SU-DHL-6 (cell line): ENCODE measurements around the gene CMKLR1.

Experiments used
- EZH2phosphoT487 ChIP-seq: fragments of 200-600 bp; sonication (generic), shearing (Covaris generic); conservative IDR thresholded peaks from 2 replicates; pipeline ENCODE4 v1.6.1; 2018; ENCODE audit warnings: mild to moderate bottlenecking, antibody characterized with exemption, low read length, moderate library complexity, mixed read lengths
- TF ChIP-seq, protein P1 (sequence below): fragments of 200-600 bp; sonication (generic); IDR thresholded peaks from one replicate; pipeline ENCODE4 v1.5.1; 2017; ENCODE audit warnings: antibody characterized with exemption, mild to moderate bottlenecking, low read length, moderate library complexity; ENCODE audit not compliant: insufficient read depth, poor library complexity, severe bottlenecking

DNA sequence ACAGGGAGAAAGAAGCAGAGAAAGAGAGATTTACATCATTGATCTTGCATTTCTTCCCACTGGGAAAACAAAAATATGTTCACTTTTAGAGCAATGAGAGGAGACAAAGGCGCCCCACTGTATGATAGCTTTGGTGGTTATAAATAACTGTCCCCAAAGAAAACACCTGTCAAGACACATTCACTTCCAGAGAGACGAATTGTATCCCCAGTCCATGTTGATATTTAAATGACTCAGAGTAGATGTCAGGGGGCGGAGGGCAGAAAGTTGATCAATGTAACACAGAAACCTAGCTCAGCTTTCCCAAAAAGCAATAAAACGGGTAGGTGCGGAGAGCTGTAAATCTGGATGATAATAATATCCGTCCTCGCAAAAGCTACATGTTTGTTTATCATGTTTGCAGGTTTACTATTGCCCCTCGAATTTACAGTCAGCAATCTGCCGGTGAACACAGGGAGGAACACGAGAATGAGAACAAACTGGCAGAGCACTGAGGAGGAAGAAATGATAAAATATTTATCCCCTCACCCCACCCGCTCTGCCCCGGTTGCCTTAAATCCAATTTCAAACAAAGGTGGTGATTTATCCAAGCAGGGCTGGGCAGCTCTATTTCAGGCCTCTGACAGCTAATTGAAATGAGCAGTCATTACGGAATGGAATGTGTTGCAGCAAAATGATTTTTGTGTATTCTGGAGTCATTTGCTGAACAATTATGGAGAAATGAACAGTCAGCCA is 84.4 kb downstream of the CMKLR1 start:
- TF ChIP-seq, protein P1, sequence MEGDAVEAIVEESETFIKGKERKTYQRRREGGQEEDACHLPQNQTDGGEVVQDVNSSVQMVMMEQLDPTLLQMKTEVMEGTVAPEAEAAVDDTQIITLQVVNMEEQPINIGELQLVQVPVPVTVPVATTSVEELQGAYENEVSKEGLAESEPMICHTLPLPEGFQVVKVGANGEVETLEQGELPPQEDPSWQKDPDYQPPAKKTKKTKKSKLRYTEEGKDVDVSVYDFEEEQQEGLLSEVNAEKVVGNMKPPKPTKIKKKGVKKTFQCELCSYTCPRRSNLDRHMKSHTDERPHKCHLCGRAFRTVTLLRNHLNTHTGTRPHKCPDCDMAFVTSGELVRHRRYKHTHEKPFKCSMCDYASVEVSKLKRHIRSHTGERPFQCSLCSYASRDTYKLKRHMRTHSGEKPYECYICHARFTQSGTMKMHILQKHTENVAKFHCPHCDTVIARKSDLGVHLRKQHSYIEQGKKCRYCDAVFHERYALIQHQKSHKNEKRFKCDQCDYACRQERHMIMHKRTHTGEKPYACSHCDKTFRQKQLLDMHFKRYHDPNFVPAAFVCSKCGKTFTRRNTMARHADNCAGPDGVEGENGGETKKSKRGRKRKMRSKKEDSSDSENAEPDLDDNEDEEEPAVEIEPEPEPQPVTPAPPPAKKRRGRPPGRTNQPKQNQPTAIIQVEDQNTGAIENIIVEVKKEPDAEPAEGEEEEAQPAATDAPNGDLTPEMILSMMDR, result no peak
- no peak for TF ChIP-seq EZH2phosphoT487
